ENCODE measurements around the gene SPANXN3. TPM values are rescaled to one million over a fixed set of nuclear protein-coding genes. Genes with fewer than 3 reads are reported as not detected.
"Not testable (repeated sequence)": the region's sequence is repeated elsewhere in the genome, so short reads cannot be mapped to it uniquely, and the experiment has no call there.

SPANXN3 gene
- total RNA-seq = not detected

GRCh38 chrX:143517375-143517774 lies at the start of gene SPANXN3:
TSS of gene SPANXN3 (minus strand) at chrX:143517475. CDS start at chrX:143517391, 84 bp downstream.
- not testable (repeated sequence) for ATAC-seq (ENCODE audit: low FRiP score); DNase-seq (ENCODE audit: low spot score)

GRCh38 chrX:143536176-143536575 lies 18.9 kb upstream of the SPANXN3 start:
- ATAC-seq (ENCODE audit: low FRiP score) (no peak), DNase-seq (ENCODE audit: low spot score) (no peak)
- TF ChIP-seq CTCF (IDR thresholded peaks at IDR 0.05) = no peak

- not testable (repeated sequence) for DNase-seq (ENCODE audit: low spot score); ATAC-seq (ENCODE audit: low FRiP score)
Measured at GRCh38 chrX:143502196-143502595, 15.1 kb downstream of the SPANXN3 start.

GRCh38 chrX:143500751-143501150 lies 16.5 kb downstream of the SPANXN3 start:
- ATAC-seq (ENCODE audit: low FRiP score) (no peak), DNase-seq (ENCODE audit: low spot score) (no peak)
- no peak for TF ChIP-seq CTCF (IDR thresholded peaks at IDR 0.05)

- no peak for TF ChIP-seq CTCF (IDR thresholded peaks at IDR 0.05)
- no peak for ATAC-seq (ENCODE audit: low FRiP score)
Measured at GRCh38 chrX:143486105-143486504, 31.2 kb downstream of the SPANXN3 start.

GRCh38 chrX:143476751-143477150 lies 40.5 kb downstream of the SPANXN3 start:
- no peak for ATAC-seq (ENCODE audit: low FRiP score)
- DNase-seq (ENCODE audit: low spot score) = no peak
- TF ChIP-seq CTCF (IDR thresholded peaks at IDR 0.05) = no peak

More at GRCh38 chrX:143486105-143486504, 31.2 kb downstream of the SPANXN3 start:
- no peak for DNase-seq (ENCODE audit: low spot score)

GRCh38 chrX:143472347-143472938 lies 44.8 kb downstream of the SPANXN3 start:
- DNase-seq (ENCODE audit: low spot score) (no peak), ATAC-seq (ENCODE audit: low FRiP score) (no peak)
- no peak for TF ChIP-seq CTCF (IDR thresholded peaks at IDR 0.05)

- ATAC-seq (ENCODE audit: low FRiP score) (no peak), DNase-seq (ENCODE audit: low spot score) (no peak)
- TF ChIP-seq CTCF (IDR thresholded peaks at IDR 0.05) = no peak
Measured at GRCh38 chrX:143466130-143466529, 51.1 kb downstream of the SPANXN3 start.
